ENCODE data around the gene PI16. TPM values are rescaled to one million over a fixed set of nuclear protein-coding genes. Genes with fewer than 3 reads are reported as not detected.

Gene PI16
- total and polyA plus RNA-seq, 2 donors from 2014 or later, result 1.7 to 3.5 TPM

GRCh38 chr6:36929152-36929551 lies 25.4 kb upstream of the PI16 start:
- H3K4me3 ChIP-seq (ENCODE audit: low read length in 3 of 3), result no peak overlapping the region
- intact Hi-C loops (cut with DNase I), result no loop called here
- no peaks in the 10 kb centered on the region for H3K4me1 ChIP-seq (ENCODE audit: control insufficient read depth in 2 of 3, insufficient read depth in 2 of 3, low read depth in 1 of 3, low read length in 3 of 3)
- H3K9me3 ChIP-seq (ENCODE audit: control insufficient read depth in 2 of 3, insufficient read depth in 1 of 3, low read length in 3 of 3), result no peaks in the 10 kb centered on the region
- no peak overlapping the region for H3K9ac ChIP-seq (ENCODE audit: low read length in 3 of 3)
- FAIRE-seq (no peak), DNase-seq (no peak)
- TF ChIP-seq CTCF (IDR thresholded peaks at IDR 0.05; ENCODE audit: borderline replicate concordance, extremely low read depth, insufficient read depth), result no peak
- peaks cover 0 to 13% (median 11%) of the 10 kb centered on the region in 3 donors for H3K36me3 ChIP-seq (ENCODE audit: control insufficient read depth in 2 of 3, insufficient read depth in 3 of 3, low read length in 3 of 3)
- H3K27ac ChIP-seq (ENCODE audit: low read depth in 2 of 2, low read length in 2 of 2), result no peak overlapping the region
- no peaks in the 10 kb centered on the region for H3K27me3 ChIP-seq (ENCODE audit: control insufficient read depth, insufficient read depth, low read length)

- Histone ChIP-seq H3K27me3 (ENCODE audit: control insufficient read depth, insufficient read depth, low read length) (no peaks in the 10 kb centered on the region), H3K27ac (ENCODE audit: low read depth in 2 of 2, low read length in 2 of 2) (no peak overlapping the region), H3K36me3 (ENCODE audit: control insufficient read depth in 2 of 3, insufficient read depth in 3 of 3, low read length in 3 of 3) (peaks cover 0 to 9% (median 8%) of the 10 kb centered on the region in 3 donors), H3K9me3 (ENCODE audit: control insufficient read depth in 2 of 3, insufficient read depth in 1 of 3, low read length in 3 of 3) (no peaks in the 10 kb centered on the region), H3K4me1 (ENCODE audit: control insufficient read depth in 2 of 3, insufficient read depth in 2 of 3, low read depth in 1 of 3, low read length in 3 of 3) (no peaks in the 10 kb centered on the region), H3K9ac (ENCODE audit: low read length in 3 of 3) (no peak overlapping the region), H3K4me3 (ENCODE audit: low read length in 3 of 3) (no peak overlapping the region)
- no peak for TF ChIP-seq CTCF (IDR thresholded peaks at IDR 0.05; ENCODE audit: borderline replicate concordance, extremely low read depth, insufficient read depth)
- no peak for FAIRE-seq
- peak in 2 of 5 donors; percentile 45 to 63 for DNase-seq
- intact Hi-C loops (cut with DNase I), result no loop called here
Measured at GRCh38 chr6:36929607-36930006, 24.9 kb upstream of the PI16 start.

GRCh38 chr6:36930483-36930882 lies 24.1 kb upstream of the PI16 start:
- Histone ChIP-seq H3K27ac (ENCODE audit: low read depth in 2 of 2, low read length in 2 of 2) (no peak overlapping the region), H3K36me3 (ENCODE audit: control insufficient read depth in 2 of 3, insufficient read depth in 3 of 3, low read length in 3 of 3) (peaks cover 0 to 4% (median 2%) of the 10 kb centered on the region in 3 donors), H3K9me3 (ENCODE audit: control insufficient read depth in 2 of 3, insufficient read depth in 1 of 3, low read length in 3 of 3) (no peaks in the 10 kb centered on the region), H3K4me1 (ENCODE audit: control insufficient read depth in 2 of 3, insufficient read depth in 2 of 3, low read depth in 1 of 3, low read length in 3 of 3) (no peaks in the 10 kb centered on the region), H3K27me3 (ENCODE audit: control insufficient read depth, insufficient read depth, low read length) (no peaks in the 10 kb centered on the region), H3K4me3 (ENCODE audit: low read length in 3 of 3) (no peak overlapping the region), H3K9ac (ENCODE audit: low read length in 3 of 3) (no peak overlapping the region)
- DNase-seq (no peak), FAIRE-seq (no peak)
- intact Hi-C loops (cut with DNase I), result no loop called here
- TF ChIP-seq CTCF (IDR thresholded peaks at IDR 0.05; ENCODE audit: borderline replicate concordance, extremely low read depth, insufficient read depth), result no peak

- intact Hi-C loops (cut with DNase I), result no loop called here
- Histone ChIP-seq H3K27me3 (ENCODE audit: control insufficient read depth, insufficient read depth, low read length) (no peaks in the 10 kb centered on the region), H3K4me3 (ENCODE audit: low read length in 3 of 3) (no peak overlapping the region), H3K9ac (ENCODE audit: low read length in 3 of 3) (no peak overlapping the region), H3K36me3 (ENCODE audit: control insufficient read depth in 2 of 3, insufficient read depth in 3 of 3, low read length in 3 of 3) (no peaks in the 10 kb centered on the region), H3K4me1 (ENCODE audit: control insufficient read depth in 2 of 3, insufficient read depth in 2 of 3, low read depth in 1 of 3, low read length in 3 of 3) (no peaks in the 10 kb centered on the region), H3K9me3 (ENCODE audit: control insufficient read depth in 2 of 3, insufficient read depth in 1 of 3, low read length in 3 of 3) (no peaks in the 10 kb centered on the region), H3K27ac (ENCODE audit: low read depth in 2 of 2, low read length in 2 of 2) (no peak overlapping the region)
- TF ChIP-seq CTCF (IDR thresholded peaks at IDR 0.05; ENCODE audit: borderline replicate concordance, extremely low read depth, insufficient read depth), result no peak
- FAIRE-seq (no peak), DNase-seq (no peak)
Measured at GRCh38 chr6:36933102-36933501, 21.4 kb upstream of the PI16 start.
